H1 (cell line): Measurements from ENCODE around the gene NDUFAF8. TPM values are rescaled to one million over a fixed set of nuclear protein-coding genes. Genes with fewer than 3 reads are reported as not detected.

Experiments used
- CBX8 ChIP-seq: fragments of 300-800, 300-1000 bp; sonication (generic); IDR thresholded peaks from 2 replicates; pipeline ENCODE4 v1.7.1; 2016; ENCODE audit warnings: low read depth, low read length, borderline replicate concordance
- CHD7 ChIP-seq: fragments of 300-600 bp; sonication (generic); IDR thresholded peaks from 2 replicates; pipeline ENCODE4 v1.7.1; 2012; ENCODE audit warnings: low read length, moderate library complexity, mild to moderate bottlenecking, inconsistent platforms; ENCODE audit not compliant: insufficient replicate concordance
- CTCF ChIP-seq, 3 experiments: IDR thresholded peaks; 1 replicate in 2 of 3; 2 replicates in 1 of 3; pipeline versions ENCODE4 v1.5.1 to v1.6.1; 2011; ENCODE audit warnings: low read length in 3 of 3, mild to moderate bottlenecking in 3 of 3, inconsistent platforms in 2 of 3, low read depth in 1 of 3, moderate library complexity in 1 of 3; ENCODE audit not compliant: insufficient read depth in 1 of 3; ENCODE audit errors: control extremely low read depth in 1 of 3
- GABPA ChIP-seq: IDR thresholded peaks from 2 replicates; pipeline ENCODE4 v1.6.1; 2011; ENCODE audit warnings: mild to moderate bottlenecking, low read length, moderate library complexity, borderline replicate concordance; ENCODE audit not compliant: insufficient read depth
- SP1 ChIP-seq: IDR thresholded peaks from 2 replicates; pipeline ENCODE4 v1.6.1; 2011; ENCODE audit warnings: low read depth, low read length
- ZNF274 ChIP-seq: IDR thresholded peaks from 2 replicates; pipeline ENCODE4 v1.7.0; 2012; ENCODE audit warnings: low read length, borderline replicate concordance; ENCODE audit errors: extremely low read depth
- polyA plus RNA-seq, 7 experiments: library from polyadenylated mRNA; depleted of rRNA in 3 of 7; stranded (reverse) in 5 of 7; unstranded in 2 of 7; fragments of >200 nt in 5 of 7; fragments of 200-250 nt in 2 of 7; gene quantifications; 1 replicate in 5 of 7; 2 replicates in 1 of 7; 4 replicates in 1 of 7; pipeline versions ENCODE4 v1.2.1 to v1.2.3, GENCODE V29; 2011 to 2013; ENCODE audit warnings: missing spikeins in 2 of 7, mixed read lengths in 2 of 7
- total RNA-seq: library from RNA; stranded (reverse); fragmentation: NEBNext Ultra II Directional; extraction: Animal tissue kit (Norgen Biotek cat#: 25700); gene quantifications from 2 replicates; pipeline ENCODE4 v1.2.1, GENCODE V29; 2021

NDUFAF8 gene
- total and polyA plus RNA-seq, 2 of the 8 experiments (the other 6 are each of a cell fraction or from before 2014, with no cell fraction given) = 48.9 to 91.1 TPM

GRCh38 chr17:81234940-81235821 lies 3.9 kb upstream of the NDUFAF8 start (continued):
- TF ChIP-seq CHD7 = no peak
- no peak for TF ChIP-seq CBX8
- TF ChIP-seq SP1 = no peak
- no peak for TF ChIP-seq CTCF (IDR thresholded peaks at IDR 0.05; ENCODE audit: control extremely low read depth in 1 of 3, insufficient read depth in 1 of 3, low read depth in 1 of 3, low read length in 3 of 3)
- no peak for TF ChIP-seq ZNF274
- TF ChIP-seq GABPA = no peak
